Right lobe of liver (tissue), 4 donors: ENCODE measurements around the gene PIP5K1B.

Experiments
- CTCF ChIP-seq, 4 donors: fragments of 200-600 bp in 3 of 4; fragments of 450-650 bp in 1 of 4; IDR thresholded peaks; one replicate each; pipeline versions ENCODE4 v1.5.1 to v1.8.0; 2016 to 2022; ENCODE audit warnings: antibody characterized with exemption in 4 of 4, mild to moderate bottlenecking in 2 of 4
- POLR2A ChIP-seq: fragments of 450-650 bp; IDR thresholded peaks from one replicate; pipeline ENCODE4 v1.6.1; 2017; ENCODE audit warnings: antibody characterized with exemption, mild to moderate bottlenecking
- donor health status: DM: no; HTN: no; CAD: no.
- donor health status: DM: no; HTN: no; CAD: no.
- donor health status: DM: no; HTN: yes; CAD: no.

- TF ChIP-seq CTCF (IDR thresholded peaks at IDR 0.05) (no peak), POLR2A (no peak)
These were observed 222.1 kb downstream of the PIP5K1B start for GRCh38 chr9:68927165-68927564.
